Caco-2 (cell line): ENCODE data around the gene FAM193A. TPM values are rescaled to one million over a fixed set of nuclear protein-coding genes. Genes with fewer than 3 reads are reported as not detected.

ENCODE experiments used
- BruUV-seq: library from RNA; stranded (reverse); fragments of 400-500 nt; replicated peaks from 2 replicates; lab custom pipeline; 2021; lab: Mats Ljungman, UMichigan
- CTCF ChIA-PET: fragments of 300-600 bp; sonication (Branson Sonifier 250); formaldehyde crosslinking; loops from one replicate; lab custom pipeline; 2022; ENCODE audit warnings: antibody characterized with exemption; lab: Charles Lee
- POLR2A ChIA-PET: fragments of 300-600 bp; sonication (Branson Sonifier 250); formaldehyde crosslinking; loops from one replicate; lab custom pipeline; 2022; ENCODE audit warnings: antibody characterized with exemption; lab: Charles Lee
- DNase-seq, 2 experiments: peaks; one replicate each; pipeline versions ENCODE4 v3.0.0 to v3.0.0-alpha.2; 2020 to 2022
- H3K27me3 ChIP-seq: replicated peaks from 2 replicates; pipeline ENCODE4 v1.6.0; 2011; ENCODE audit warnings: low read length; ENCODE audit not compliant: control insufficient read depth, insufficient read depth
- H3K36me3 ChIP-seq: 2 replicates; pipeline ENCODE4 v1.5.1; 2011; ENCODE audit warnings: low read length; ENCODE audit not compliant: control insufficient read depth, insufficient read depth
- H3K4me1 ChIP-seq: fragments of 250-450 bp; sonication (Bioruptor Pico); 2 replicates; pipeline ENCODE4 v1.5.1; 2020; ENCODE audit warnings: mild to moderate bottlenecking
- H3K4me3 ChIP-seq: 2 replicates; pipeline ENCODE4 v1.5.1; 2011; ENCODE audit warnings: low read depth, mild to moderate bottlenecking, control low read depth, low read length
- H3K9me3 ChIP-seq: fragments of 250-450 bp; sonication (Bioruptor Pico); 2 replicates; pipeline ENCODE4 v1.5.1; 2020; ENCODE audit warnings: mild to moderate bottlenecking, moderate library complexity
- H3K27ac Mint-ChIP-seq: one replicate; pipeline ENCODE4 v1.8.0; 2022; ENCODE audit warnings: mixed read lengths; ENCODE audit not compliant: unreplicated experiment
- H3K27me3 Mint-ChIP-seq: one replicate; pipeline ENCODE4 v1.8.0; 2022; ENCODE audit warnings: mixed read lengths; ENCODE audit not compliant: insufficient read depth, unreplicated experiment
- H3K36me3 Mint-ChIP-seq: one replicate; pipeline ENCODE4 v1.8.0; 2022; ENCODE audit warnings: mild to moderate bottlenecking, mixed read lengths; ENCODE audit not compliant: insufficient read depth, unreplicated experiment
- H3K4me1 Mint-ChIP-seq: one replicate; pipeline ENCODE4 v1.8.0; 2022; ENCODE audit warnings: low read depth, mixed read lengths; ENCODE audit not compliant: unreplicated experiment
- H3K4me3 Mint-ChIP-seq: one replicate; pipeline ENCODE4 v1.8.0; 2022; ENCODE audit warnings: mild to moderate bottlenecking, moderate library complexity, mixed read lengths; ENCODE audit not compliant: unreplicated experiment
- H3K9me3 Mint-ChIP-seq: one replicate; pipeline ENCODE4 v1.8.0; 2022; ENCODE audit warnings: mixed read lengths; ENCODE audit not compliant: unreplicated experiment
- CTCF ChIP-seq, 2 experiments: fragments of 200-600 bp in 1 of 2; IDR thresholded peaks; 1 replicate in 1 of 2; 2 replicates in 1 of 2; pipeline versions ENCODE4 v1.5.1 to v1.8.0; 2011 to 2022; ENCODE audit warnings: antibody characterized with exemption in 1 of 2, control low read depth in 1 of 2, inconsistent platforms in 1 of 2, low read depth in 1 of 2, low read length in 1 of 2, mild to moderate bottlenecking in 1 of 2, moderate library complexity in 1 of 2; ENCODE audit not compliant: insufficient read depth in 1 of 2, severe bottlenecking in 1 of 2, unreplicated experiment in 1 of 2
- intact Hi-C: fragments of 100-400 bp; cut with micrococcal nuclease; formaldehyde crosslinking; loops from one replicate; pipeline ENCODE4 v1.10.0; 2022; ENCODE audit not compliant: unreplicated experiment
- total RNA-seq: library from RNA; stranded (reverse); gene quantifications from 2 replicates; pipeline ENCODE4 v1.2.3, GENCODE V29; 2022

FAM193A gene
- total RNA-seq, 1 experiment from 2014 or later = 28.7 TPM

DNA sequence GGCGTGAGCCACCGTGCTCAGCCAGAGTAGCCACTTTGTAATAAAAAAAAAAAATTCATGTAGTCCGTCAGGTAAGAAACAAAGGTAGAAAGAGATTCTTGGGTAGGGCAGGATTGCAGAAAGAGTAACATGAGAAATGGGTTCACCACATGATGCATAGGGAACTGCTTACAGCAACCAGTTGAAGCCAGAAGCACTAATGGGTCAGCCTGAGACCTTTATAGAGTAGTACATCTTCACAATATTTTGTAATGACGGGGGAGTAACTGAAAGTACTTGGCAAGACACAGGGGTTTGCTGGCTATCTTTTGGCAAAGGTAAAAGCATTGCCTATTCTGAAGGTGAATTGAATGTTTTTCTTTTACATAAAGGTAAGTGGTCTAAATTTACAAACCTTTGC is 29.1 kb downstream of the FAM193A start:
- no peaks in the 10 kb centered on the region for H3K27me3 ChIP-seq
- H3K4me1 Mint-ChIP-seq = no peaks in the 10 kb centered on the region
- no peaks in the 10 kb centered on the region for H3K9me3 ChIP-seq
- no peak for TF ChIP-seq CTCF (IDR thresholded peaks at IDR 0.05; ENCODE audit: insufficient read depth in 1 of 2, low read depth in 1 of 2, low read length in 1 of 2, severe bottlenecking in 1 of 2, unreplicated experiment in 1 of 2)
- H3K36me3 ChIP-seq = no peaks in the 10 kb centered on the region; the same call in 1 of the 2 replicates
- no peaks in the 10 kb centered on the region for H3K27me3 Mint-ChIP-seq
- H3K4me3 Mint-ChIP-seq = no peak overlapping the region
- no peaks in the 10 kb centered on the region for H3K9me3 Mint-ChIP-seq
- H3K4me3 ChIP-seq = no peak overlapping the region
- no peaks in the 10 kb centered on the region for H3K4me1 ChIP-seq
- POLR2A ChIA-PET = interaction anchor here (0.9 kb wide), 1 partner anchor 28 kb away, joined by 3 read pairs; no protein-coding TSS in a partner anchor
- peaks cover 30% of the 10 kb centered on the region for H3K36me3 Mint-ChIP-seq
- no peak for DNase-seq
- no peak overlapping the region for H3K27ac Mint-ChIP-seq
- intact Hi-C loops = no loop called here
- BruUV-seq = no TSS peak
- CTCF ChIA-PET = no interaction called here

GRCh38 chr4:2570036-2570435 is 33.6 kb downstream of the FAM193A start:
- ChIA-PET POLR2A (no interaction called here), CTCF (no interaction called here)
- no peak for TF ChIP-seq CTCF (IDR thresholded peaks at IDR 0.05; ENCODE audit: insufficient read depth in 1 of 2, low read depth in 1 of 2, low read length in 1 of 2, severe bottlenecking in 1 of 2, unreplicated experiment in 1 of 2)
- H3K27ac Mint-ChIP-seq = no peak overlapping the region
- H3K4me3 Mint-ChIP-seq = no peak overlapping the region
- Histone ChIP-seq H3K27me3 (no peaks in the 10 kb centered on the region), H3K4me3 (no peak overlapping the region), H3K36me3 (no peaks in the 10 kb centered on the region; the same call in none of the 2 replicates), H3K9me3 (no peaks in the 10 kb centered on the region), H3K4me1 (no peaks in the 10 kb centered on the region)
- peaks cover 21% of the 10 kb centered on the region for H3K4me1 Mint-ChIP-seq
- peaks cover 35% of the 10 kb centered on the region for H3K36me3 Mint-ChIP-seq
- H3K9me3 Mint-ChIP-seq = no peaks in the 10 kb centered on the region
- intact Hi-C loops = no loop called here
- no peak for DNase-seq
- H3K27me3 Mint-ChIP-seq = no peaks in the 10 kb centered on the region
- no TSS peak for BruUV-seq

GRCh38 chr4:2570551-2571222 is 34.2 kb downstream of the FAM193A start:
- ChIA-PET CTCF (no interaction called here), POLR2A (no interaction called here)
- Histone ChIP-seq H3K27me3 (no peaks in the 10 kb centered on the region), H3K4me1 (no peaks in the 10 kb centered on the region), H3K36me3 (no peaks in the 10 kb centered on the region; the same call in none of the 2 replicates), H3K9me3 (no peaks in the 10 kb centered on the region), H3K4me3 (no peak overlapping the region)
- no peak for DNase-seq
- Mint-ChIP-seq H3K4me3 (no peak overlapping the region), H3K27ac (no peak overlapping the region), H3K4me1 (peaks cover 21% of the 10 kb centered on the region), H3K9me3 (no peaks in the 10 kb centered on the region), H3K36me3 (peaks cover 38% of the 10 kb centered on the region), H3K27me3 (no peaks in the 10 kb centered on the region)
- no peak for TF ChIP-seq CTCF (IDR thresholded peaks at IDR 0.05; ENCODE audit: insufficient read depth in 1 of 2, low read depth in 1 of 2, low read length in 1 of 2, severe bottlenecking in 1 of 2, unreplicated experiment in 1 of 2)
- BruUV-seq = no TSS peak
- intact Hi-C loops = no loop called here
